Mucosa of descending colon (tissue), 3 donors: ENCODE measurements around the gene MUC12. TPM values are rescaled to one million over a fixed set of nuclear protein-coding genes. Genes with fewer than 3 reads are reported as not detected.
"Not testable (repeated sequence)": the region's sequence is repeated elsewhere in the genome, so short reads cannot be mapped to it uniquely, and the experiment has no call there.

Source experiments
- ATAC-seq: fragments of 200-7000 bp; cut with Tn5 transposase; one replicate; pipeline ENCODE4 v1.9.1; 2020; ENCODE audit warnings: mild to moderate bottlenecking, moderate library complexity
- DNase-seq, 3 donors: peaks; one replicate each; pipeline ENCODE4 v3.0.0-alpha.2; 2020
- H3K36me3 ChIP-seq: fragments of 200-600 bp; one replicate; pipeline ENCODE4 v1.8.0; 2021; ENCODE audit warnings: low read depth, mild to moderate bottlenecking
- H3K4me1 ChIP-seq: fragments of 200-600 bp; one replicate; pipeline ENCODE4 v1.8.0; 2021; ENCODE audit warnings: low read depth, mild to moderate bottlenecking
- H3K4me3 ChIP-seq: fragments of 200-600 bp; one replicate; pipeline ENCODE4 v1.8.0; 2021; ENCODE audit warnings: mild to moderate bottlenecking
- H3K9me3 ChIP-seq: fragments of 200-600 bp; one replicate; pipeline ENCODE4 v1.8.0; 2021; ENCODE audit warnings: mild to moderate bottlenecking
- intact Hi-C, 2 donors: fragments of 100-400 bp; cut with DNase I in 1 of 2; cut with micrococcal nuclease in 1 of 2; formaldehyde crosslinking; loops; one replicate each; pipeline versions ENCODE4 v1.11.0 to v1.11.1; 2022; cut with DNase I, micrococcal nuclease
- total RNA-seq, 3 donors: library from RNA; stranded (reverse); fragmentation: NEBNext Ultra II Directional in 2 of 3; extraction: Animal tissue kit (Norgen Biotek cat#: 25700) in 2 of 3; gene quantifications; one replicate each; pipeline versions ENCODE4 v1.2.1 to v1.2.4, GENCODE V29; 2021 to 2023
- TF ChIP-seq, protein P1 (sequence below): fragments of 200-600 bp; IDR thresholded peaks from one replicate; pipeline ENCODE4 v1.8.0; 2022; ENCODE audit warnings: antibody characterized with exemption, mild to moderate bottlenecking
- donor health status: DM: no; HTN: no; CAD: no; lungs with moderate emphysema.
- donor health status: DM: no; HTN: no; CAD: no.
- donor health status: DM: no; HTN: yes; CAD: no.

Gene MUC12
- total RNA-seq, 3 donors from 2014 or later, result 357 to 848 (median 814) TPM

GRCh38 chr7:100972002-100972347 is 2.6 kb downstream of the MUC12 start:
- Histone ChIP-seq H3K9me3 (no peaks in the 10 kb centered on the region), H3K4me3 (no peak overlapping the region), H3K36me3 (no peaks in the 10 kb centered on the region), H3K4me1 (peaks cover 30% of the 10 kb centered on the region)
- intact Hi-C loops, result no loop called here
- TF ChIP-seq, protein P1, sequence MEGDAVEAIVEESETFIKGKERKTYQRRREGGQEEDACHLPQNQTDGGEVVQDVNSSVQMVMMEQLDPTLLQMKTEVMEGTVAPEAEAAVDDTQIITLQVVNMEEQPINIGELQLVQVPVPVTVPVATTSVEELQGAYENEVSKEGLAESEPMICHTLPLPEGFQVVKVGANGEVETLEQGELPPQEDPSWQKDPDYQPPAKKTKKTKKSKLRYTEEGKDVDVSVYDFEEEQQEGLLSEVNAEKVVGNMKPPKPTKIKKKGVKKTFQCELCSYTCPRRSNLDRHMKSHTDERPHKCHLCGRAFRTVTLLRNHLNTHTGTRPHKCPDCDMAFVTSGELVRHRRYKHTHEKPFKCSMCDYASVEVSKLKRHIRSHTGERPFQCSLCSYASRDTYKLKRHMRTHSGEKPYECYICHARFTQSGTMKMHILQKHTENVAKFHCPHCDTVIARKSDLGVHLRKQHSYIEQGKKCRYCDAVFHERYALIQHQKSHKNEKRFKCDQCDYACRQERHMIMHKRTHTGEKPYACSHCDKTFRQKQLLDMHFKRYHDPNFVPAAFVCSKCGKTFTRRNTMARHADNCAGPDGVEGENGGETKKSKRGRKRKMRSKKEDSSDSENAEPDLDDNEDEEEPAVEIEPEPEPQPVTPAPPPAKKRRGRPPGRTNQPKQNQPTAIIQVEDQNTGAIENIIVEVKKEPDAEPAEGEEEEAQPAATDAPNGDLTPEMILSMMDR, result no peak
- ATAC-seq (no peak), DNase-seq (no peak)

DNA sequence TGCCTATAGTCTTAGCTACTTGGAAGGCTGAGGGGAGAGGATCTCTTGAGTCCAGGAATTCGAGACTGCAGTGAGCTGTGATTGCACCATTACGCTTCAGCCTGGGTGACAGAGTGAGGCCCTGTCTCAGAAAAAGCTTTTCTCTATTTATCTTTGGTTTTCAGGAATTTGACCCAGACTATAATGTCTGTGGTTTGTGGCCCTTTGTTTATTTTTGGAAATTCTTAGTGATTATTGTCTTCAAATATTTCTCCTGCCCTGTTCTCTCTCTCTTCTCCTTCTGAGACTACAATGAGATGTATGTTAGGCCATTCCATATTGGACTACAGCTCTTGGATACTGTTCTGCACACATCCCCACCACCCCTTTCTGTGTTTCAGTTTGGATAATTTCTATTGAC is 4.7 kb downstream of the MUC12 start:
- H3K4me3 ChIP-seq, result no peak overlapping the region

DNA sequence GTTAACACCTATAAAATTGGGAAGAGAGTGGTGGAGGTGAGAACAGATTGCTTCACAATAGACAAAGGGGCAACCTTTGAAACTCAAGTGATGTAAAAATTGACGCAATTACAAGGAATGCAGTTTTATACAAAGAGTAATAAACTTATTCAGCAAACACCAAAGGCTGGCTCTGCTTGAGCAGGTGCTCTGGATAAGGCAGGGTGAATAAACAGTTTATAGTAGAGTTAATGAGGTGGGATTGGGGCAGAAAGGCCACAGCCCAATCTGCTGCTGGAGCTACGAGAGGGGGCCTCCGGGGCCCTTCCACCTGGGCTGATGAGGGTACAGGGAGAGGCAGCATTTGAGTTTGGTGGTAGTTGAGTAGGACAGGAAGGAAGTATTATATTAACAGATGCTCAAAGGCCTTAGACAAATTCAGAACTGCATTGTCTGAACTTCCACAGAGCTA is 6.0 kb downstream of the MUC12 start:
- Histone ChIP-seq H3K4me1 (peaks cover 28% of the 10 kb centered on the region), H3K9me3 (no peaks in the 10 kb centered on the region), H3K4me3 (no peak overlapping the region), H3K36me3 (no peaks in the 10 kb centered on the region)
- intact Hi-C loops, result no loop called here
- TF ChIP-seq, protein P1, result no peak
- ATAC-seq, result peak; percentile 77
- peak; percentile 67 to 77 (median 72) for DNase-seq

More for the DNA sequence above, 4.7 kb downstream of the MUC12 start:
- Histone ChIP-seq H3K36me3 (no peaks in the 10 kb centered on the region), H3K4me1 (peaks cover 24% of the 10 kb centered on the region), H3K9me3 (no peaks in the 10 kb centered on the region)
- intact Hi-C loops, result no loop called here
- DNase-seq (no peak), ATAC-seq (no peak)
- TF ChIP-seq, protein P1, result no peak

DNA sequence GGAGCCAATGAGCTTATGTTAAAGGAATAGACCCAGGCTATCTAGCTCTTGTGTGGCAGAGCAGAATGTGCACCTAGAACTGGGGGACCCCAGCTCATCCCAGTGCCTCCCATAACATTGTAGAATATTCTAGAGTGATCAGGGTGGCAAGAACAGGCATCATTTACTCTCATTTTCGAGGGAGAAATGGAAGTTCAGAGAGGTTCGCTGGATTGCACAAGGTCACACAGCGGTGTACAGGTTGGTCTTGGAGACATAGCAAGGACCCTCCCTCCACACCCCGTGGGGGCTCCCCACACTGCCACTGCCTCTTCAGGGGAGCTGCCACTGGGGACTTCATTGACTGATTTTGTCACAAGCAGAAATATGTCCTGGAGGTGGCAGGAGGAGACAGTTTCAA is 8.9 kb downstream of the MUC12 start:
- Histone ChIP-seq H3K4me1 (peaks cover 43% of the 10 kb centered on the region), H3K9me3 (no peaks in the 10 kb centered on the region), H3K36me3 (no peaks in the 10 kb centered on the region), H3K4me3 (no peak overlapping the region)
- TF ChIP-seq, protein P1, result no peak
- intact Hi-C loops, result no loop called here
- no peak for DNase-seq
- ATAC-seq, result no peak

GRCh38 chr7:100983451-100984187 is 14.3 kb downstream of the MUC12 start:
- ATAC-seq (peak; percentile 82), DNase-seq (peak in 2 of 3 donors; percentile 54 to 74)
- TF ChIP-seq, protein P1, result peak; percentile 15
- intact Hi-C loops, result no loop called here
- H3K4me1 ChIP-seq, result peaks cover 31% of the 10 kb centered on the region
- no peaks in the 10 kb centered on the region for H3K9me3 ChIP-seq
- no peaks in the 10 kb centered on the region for H3K36me3 ChIP-seq
- H3K4me3 ChIP-seq, result no peak overlapping the region

- H3K4me3 ChIP-seq, DNase-seq, intact Hi-C loops, H3K36me3 ChIP-seq, H3K9me3 ChIP-seq: not testable (repeated sequence)
- peaks cover 31% of the 10 kb centered on the region for H3K4me1 ChIP-seq
- ATAC-seq, result peak; percentile 42
Measured at GRCh38 chr7:100984241-100984918, 15.0 kb downstream of the MUC12 start.

- ATAC-seq, H3K4me3 ChIP-seq, DNase-seq, intact Hi-C loops, H3K36me3 ChIP-seq, H3K9me3 ChIP-seq: not testable (repeated sequence)
- peaks cover 29% of the 10 kb centered on the region for H3K4me1 ChIP-seq
Measured at GRCh38 chr7:100985033-100985797, 15.8 kb downstream of the MUC12 start.
